GM18870 (cell line): ENCODE data around the gene CLMN.
A peak's percentile ranks its signal among the peaks of the same experiment; 100 is the strongest.

Experiments used
- ATAC-seq: cut with Tn5 transposase; IDR thresholded peaks from one replicate; pipeline ENCODE4 v1.9.1; 2021; ENCODE audit warnings: moderate library complexity; ENCODE audit not compliant: unreplicated experiment

Gene CLMN

DNA sequence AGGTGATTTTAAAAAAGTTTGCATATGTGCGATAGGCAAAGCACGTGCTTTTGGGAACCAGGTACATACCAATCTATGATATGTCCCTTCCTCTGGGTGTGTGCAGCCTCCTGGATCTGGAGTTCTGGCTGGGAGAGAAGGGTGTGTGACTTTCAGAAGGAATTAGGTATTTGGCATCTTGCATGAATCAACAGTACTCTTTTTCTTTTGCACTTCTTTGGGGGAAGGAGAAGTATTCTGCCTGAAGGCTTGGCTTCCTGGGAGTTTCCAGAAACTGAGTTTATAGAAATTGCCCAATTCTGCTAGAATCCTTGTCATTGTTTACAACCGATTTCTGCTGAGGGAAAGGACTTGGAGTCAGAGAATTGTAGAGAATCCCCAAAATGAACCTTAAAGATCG, 2.9 kb upstream of the CLMN start:
- ATAC-seq: no peak

DNA sequence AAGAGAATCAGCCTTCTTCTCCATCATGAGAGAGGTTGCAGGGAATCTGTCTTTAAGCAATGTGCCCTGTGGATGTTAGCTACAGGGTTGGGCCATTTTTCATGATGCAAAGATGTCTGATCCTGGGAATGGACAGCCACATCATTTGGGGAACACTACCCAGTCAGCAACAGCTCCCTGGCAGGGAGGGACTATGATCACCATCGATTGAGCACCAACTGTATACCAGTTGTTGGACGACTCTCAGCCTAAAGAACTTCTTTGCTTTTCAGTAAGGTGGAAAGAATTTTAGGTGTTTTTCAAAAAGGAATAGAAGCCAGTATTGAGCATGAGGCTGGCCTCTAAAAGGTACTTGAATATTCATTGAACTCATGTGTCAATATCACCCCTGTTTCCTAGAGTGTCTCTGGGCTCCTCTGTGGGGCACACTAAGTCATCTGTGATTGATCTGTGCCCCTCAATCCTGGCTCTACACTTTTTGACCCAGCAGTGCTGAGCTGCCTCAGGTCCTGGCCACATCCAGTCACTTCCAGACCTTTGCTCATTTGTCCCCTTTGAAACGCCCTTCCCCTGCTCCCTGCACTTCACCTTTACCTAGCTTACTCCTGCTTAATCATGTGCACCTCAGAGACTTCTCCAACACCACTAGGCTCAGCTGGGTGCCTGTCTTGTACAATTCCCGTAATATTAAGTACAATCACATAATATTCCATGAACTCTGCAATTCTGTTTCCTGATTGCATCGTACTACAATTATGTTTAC, 2.2 kb upstream of the CLMN start:
- ATAC-seq: no peak

DNA sequence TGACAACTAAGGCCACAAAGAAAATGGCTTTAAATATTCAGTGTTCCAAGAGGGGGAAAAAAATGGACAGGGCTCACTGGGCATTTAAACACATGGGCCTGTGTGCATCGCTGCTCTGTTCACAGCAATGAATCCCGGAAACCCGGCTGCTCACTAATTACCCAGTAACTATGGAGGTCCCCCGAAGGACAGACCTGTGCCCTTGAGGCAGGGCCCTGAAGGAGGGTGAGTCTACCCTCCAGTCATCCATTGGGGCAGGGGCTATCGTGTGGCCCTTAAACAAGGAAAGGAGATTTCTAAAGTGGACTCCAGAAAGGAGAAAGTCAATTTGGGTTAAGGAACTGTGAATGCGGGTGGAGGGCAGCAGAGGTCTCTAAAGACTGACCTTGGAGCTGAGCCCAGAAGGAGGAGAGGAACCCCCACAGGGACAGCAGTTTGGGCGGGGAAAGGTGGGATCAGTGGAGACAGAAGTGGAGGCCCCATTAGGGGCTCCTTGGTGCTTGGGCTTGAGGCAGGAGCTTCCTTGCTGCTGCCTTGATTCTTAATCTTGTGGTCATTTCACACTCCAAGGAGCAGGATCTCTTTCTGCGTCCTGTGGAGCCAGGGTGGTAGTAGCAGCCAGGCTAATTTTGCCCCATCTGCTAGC, 1.4 kb upstream of the CLMN start:
- ATAC-seq: no peak

DNA sequence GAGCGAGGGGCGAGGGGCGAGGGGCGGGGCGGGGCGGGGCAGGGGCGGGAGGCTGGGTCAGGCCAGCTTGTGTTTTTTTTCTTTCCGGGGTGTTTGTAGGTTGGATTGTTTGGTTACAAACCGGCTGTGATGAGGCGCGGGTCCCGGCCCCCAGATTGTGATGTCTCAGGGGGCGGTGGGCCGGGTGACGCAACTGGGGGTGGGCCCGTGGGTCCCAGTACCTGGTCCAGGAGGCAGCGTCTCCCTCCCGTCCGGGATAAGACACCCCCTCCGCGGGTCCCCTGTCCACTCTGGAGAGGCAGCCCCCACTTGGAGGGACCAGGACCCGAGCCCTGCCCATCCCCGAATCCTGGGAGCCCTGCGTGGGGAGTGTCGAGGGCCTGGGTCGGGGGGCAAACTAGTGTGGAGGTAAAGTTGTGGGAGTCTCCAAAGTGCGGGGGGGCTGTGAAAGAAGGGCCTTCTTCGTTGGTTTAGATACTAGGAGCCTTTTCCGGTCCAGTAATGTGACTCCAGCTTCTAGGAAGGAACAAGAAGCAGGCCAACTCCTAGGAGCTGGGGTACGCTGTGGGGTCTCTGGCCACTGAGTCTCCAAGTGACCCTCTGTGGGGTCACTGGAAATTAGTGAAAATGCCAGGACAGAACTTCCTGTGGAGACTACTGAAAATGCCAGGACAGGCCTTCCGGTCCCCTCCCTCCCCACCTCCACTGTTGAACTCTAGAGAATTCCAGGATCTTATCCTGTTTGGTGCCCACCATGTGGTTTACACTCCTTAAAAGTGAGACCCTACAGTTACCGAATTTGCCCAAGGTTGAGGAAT, 579 bp upstream of the CLMN start:
- no peak for ATAC-seq

DNA sequence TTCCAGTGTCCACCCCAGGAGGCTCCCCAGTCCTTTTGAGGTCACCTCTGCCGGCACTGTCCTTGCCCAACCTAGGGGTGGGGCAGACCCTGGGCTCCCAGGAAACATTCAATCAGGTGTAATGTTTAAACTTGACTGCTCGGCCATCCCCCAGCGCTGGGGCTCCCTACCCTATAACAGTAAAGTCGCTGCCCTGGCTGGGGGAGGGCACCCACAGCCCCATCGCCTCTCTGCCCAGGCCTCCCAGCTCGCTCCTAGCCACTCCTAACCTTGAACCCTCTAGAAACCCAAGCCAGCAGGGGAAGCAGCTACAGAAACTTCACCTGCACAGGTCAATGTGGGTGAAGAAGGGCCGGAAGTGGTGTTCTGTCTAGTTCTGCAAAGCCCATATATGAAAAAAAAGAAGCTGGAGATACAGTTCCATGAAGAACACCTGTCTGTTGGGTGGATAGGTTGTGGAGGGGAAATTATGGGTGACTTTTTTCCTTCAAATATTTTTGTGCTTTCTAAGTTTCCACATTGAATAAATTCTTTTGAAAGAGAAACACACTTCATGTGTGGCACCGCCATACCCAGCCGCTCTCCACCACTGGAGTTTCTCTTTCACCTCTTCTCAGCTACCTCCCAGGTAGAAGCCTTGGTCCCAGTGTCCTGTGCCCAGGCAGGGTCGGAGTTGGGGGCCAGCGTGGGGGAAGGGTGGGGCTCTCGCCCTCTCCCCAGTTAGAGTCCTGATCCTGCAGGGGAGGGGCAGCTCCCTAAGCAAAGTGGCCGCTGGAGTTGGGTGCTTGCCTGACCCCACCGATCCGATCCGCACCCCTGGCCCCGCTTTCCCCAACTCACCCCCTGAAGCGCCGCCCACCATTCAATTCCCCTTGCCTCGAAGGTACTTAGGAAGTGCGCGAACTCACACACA, 1.1 kb downstream of the CLMN start:
- ATAC-seq: no peak

DNA sequence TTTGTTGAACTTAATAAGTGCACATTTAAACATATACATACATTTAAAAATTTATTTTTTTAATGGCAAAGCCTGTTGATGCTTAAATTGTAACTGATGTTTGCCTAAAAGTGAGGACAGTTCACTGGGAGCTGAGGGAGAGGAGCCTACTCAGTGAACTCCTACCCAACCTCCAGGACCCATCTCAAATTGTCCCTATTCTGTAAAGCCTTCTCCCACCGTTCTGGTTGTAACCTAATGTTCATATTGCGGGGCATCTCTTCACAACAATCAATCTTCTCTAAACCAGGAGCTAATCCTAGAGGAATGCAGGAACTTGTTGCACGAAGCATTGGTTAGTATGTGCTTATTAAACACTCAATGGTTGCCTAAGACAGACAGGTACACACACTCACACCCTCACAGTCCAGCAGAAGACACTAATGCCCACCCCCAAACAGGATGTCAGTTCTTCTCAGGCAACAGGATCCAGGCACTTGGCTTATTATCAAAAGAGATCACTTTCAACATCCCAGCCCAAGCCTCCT, 1.8 kb downstream of the CLMN start:
- no peak for ATAC-seq

DNA sequence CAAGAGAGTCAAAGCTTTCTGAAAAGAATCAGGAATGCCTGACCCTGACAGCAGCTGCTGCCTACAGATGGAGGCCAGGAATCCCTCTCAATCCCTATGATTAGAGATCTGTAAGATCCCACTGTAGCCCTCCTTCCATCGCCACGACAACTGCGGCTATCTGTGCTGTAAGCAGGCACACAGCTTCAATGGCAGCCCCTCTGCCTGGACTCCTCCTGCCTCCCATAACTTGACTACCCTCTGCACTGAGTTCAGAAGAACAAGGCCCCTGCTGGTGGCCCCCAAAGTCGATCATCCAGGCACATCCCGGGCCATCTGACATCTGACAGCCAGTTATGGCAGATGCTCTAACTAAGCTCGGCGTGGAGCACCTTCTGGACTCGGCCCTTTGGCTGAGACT, 2.9 kb downstream of the CLMN start:
- no peak for ATAC-seq

DNA sequence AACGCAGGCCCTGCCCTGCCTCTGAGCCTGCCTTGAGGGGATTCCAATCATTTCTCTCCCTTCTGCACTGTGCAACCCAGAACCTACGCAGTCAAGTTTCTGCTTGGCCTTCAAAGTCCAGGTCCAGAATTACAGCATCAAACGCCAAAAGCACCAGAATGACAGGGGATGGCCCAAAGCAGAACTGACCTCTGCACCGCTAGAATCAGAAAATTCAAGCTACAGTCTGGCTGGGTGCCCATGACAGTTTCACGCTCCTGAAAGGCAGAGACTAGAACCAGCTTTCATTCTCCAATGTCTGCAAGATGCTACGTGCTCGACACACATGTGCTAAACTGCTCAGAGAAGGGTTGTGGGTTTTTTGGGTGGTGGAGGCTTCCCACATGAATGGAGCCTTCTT, 4.1 kb downstream of the CLMN start:
- no peak for ATAC-seq

DNA sequence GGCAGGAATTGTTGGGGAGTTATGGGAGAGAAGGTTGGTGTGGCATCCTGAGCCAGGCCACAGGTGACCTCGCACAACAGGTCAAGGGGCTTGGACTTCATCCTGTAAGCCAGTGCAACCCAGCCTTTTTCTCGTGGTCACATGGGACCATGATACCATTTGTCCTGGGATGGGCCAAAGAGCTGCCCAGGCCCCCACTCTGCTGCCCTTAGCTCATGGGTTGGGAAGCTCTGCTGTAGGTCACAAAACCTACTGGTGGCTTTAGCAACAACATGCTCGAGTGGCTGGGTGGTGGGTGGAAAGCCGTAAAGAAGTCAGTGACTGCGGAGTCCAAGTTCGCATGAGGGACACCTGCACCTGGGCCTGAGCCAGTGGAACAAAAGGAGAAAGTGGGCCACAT, 4.6 kb downstream of the CLMN start:
- no peak for ATAC-seq

DNA sequence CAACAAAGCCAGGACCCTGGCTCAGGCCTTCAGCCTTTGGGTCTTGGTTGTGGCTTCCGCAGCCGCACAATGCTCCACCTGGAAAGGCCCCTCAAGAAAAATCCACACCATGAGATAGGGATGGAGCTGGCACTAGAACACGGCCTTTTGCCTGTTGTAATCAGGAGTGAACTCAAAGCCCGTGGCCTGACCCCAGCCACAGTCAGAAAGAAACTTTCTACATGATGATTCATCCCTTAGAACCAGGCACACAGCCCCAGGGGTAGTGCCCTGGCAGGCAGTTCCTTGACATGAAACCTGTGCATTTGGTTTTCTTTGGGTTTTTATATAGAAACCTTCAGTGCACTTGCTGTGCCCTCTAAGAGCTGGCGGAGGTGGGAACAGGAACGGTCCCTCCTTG, 5.1 kb downstream of the CLMN start:
- peak; percentile 88 for ATAC-seq

DNA sequence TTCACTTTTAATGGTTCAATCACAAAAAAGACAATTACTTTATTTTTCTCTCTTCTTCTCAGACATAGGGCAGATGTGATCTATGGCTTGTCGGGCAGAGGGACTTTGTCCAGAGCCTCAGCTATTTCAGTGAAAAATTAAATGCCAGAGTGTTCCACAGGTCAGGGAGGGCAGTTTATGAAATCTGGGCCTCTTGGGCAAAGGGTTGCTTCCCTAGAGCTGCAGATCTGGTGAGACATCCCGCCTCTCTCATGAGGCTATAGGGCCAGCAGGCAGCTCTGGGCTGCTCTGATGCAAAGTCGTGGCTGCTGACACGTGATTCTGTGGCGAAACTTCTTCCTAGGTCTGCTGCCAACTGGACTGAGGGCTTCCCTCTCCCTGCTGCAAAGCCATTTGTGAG, 6.0 kb downstream of the CLMN start:
- no peak for ATAC-seq

DNA sequence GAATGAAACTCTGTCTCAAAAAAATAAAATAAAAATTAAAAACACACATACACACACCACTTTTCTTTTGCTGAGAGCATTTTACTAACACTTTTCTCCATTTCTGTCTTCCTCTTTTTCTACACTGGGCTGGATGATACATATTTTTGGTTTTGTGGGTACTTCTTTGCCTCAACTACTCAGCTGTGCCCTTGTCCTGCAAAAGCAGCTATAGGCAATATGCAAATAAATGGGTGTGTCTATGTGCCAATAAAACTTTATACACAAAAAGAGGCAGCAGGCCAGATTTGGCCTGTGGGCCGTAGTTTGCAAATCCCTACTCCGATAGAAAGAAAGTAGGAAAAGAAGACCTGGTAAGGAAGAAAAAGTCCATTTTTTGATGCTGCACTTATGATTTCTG, 6.5 kb downstream of the CLMN start:
- ATAC-seq: no peak

DNA sequence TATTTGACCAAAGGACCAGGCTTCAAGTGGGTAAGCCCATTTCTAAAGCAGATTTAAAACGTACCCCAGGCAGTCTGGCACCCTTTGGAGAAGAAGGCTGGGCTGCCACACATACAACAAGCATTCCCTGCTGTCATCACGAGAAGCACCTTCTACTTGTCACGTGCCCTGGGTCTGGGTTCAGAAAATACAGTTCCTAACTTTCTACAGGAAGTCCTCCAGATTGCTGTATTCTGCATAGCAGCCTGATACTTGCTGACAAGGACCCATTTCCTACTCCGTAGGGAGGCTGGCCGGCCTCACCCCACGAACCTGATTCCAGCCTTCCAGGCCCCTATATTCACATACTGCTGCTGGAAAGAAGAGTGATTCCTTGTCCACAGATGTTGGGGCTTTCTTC, 7.4 kb downstream of the CLMN start:
- no peak for ATAC-seq

DNA sequence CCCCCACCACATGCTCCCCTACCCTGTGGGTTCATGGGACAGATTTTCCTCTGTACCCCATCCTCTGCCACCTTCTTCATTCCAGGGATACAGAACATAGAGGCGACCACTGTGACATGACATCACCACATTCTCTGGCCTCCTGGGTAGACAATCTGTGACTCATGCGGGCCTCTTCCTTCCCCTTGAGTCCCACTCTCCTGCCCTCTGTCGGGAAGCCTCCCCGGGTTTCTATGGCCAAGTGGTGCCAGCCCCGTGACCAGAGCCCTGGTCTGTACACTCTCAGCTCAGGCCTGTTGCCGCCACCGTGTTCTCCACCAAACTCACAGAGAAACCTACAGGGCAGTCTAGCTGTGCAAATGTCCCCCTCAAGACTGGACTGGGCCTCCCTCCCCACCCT, 8.0 kb downstream of the CLMN start:
- ATAC-seq: no peak

DNA sequence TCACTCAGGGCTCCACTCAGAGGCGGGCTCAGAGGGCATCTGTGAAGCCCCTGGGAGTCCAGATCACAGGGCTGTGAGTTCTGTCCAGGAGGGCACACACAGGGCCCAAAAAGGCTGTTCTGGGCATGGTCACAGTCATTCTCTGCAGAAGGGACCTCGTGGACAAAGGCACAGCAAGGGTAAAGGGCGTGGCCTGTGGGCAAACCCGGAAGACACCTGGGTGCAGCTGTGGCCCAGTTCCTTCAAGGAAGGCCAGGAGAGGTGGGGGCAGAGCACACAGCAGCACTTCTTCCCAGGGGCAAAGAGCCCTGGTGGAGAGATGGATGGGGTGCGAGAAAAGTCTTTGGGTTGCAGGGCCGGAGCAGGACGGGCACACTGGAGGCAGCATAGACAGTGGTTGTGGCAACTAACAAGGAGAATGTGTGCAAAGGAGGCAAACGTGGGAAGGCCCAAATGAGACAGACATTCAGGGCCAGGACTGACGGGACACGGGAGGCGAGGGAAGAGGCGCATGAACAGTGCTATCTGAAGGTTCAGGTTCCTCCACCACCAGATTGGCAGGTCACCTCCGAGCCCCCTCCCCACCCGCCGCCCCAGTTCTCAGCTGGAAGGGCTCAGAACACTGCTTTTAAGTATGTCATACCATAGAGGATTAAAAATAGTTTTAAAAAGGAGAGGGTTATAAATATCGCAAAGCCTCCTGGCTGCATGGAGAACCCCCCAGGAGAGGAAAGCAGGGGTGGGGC, 8.9 kb downstream of the CLMN start:
- no peak for ATAC-seq

DNA sequence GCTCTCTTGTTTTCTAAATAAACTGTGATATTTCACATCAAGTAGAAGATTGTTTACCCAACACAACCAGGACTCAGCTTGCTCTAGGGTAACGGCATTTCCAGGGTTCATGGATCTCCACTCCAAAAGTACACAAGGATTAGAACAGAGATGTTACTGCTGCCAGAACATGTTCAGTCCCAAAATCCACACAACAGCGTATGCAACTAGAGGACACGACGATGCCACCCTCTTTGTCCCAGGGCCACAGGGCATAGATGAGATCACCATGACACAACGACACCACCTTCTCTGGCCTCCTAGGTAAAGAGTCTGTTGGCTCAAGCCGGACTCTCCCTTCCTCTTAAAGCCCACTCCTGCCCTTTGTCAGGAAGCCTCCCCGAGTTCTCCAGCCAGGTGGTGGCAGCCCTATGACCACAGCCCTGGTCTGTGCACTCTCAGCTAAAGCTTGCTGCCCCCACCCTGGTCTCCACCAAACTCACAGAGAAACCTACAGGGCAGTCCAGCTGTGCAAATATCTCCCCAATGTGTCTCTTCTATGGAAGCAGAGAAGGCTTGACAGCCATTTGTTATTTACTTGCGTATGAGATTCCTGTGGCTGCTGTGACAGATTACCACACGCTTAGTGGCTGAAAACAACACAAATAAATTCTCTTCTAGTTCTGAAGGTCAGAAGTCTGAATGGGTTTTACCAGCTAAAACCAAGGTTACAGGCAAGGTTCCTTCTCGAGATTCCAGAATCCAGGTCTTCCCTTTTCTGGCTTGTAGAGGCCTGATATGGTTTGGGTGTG, 10.3 kb downstream of the CLMN start:
- ATAC-seq: no peak

DNA sequence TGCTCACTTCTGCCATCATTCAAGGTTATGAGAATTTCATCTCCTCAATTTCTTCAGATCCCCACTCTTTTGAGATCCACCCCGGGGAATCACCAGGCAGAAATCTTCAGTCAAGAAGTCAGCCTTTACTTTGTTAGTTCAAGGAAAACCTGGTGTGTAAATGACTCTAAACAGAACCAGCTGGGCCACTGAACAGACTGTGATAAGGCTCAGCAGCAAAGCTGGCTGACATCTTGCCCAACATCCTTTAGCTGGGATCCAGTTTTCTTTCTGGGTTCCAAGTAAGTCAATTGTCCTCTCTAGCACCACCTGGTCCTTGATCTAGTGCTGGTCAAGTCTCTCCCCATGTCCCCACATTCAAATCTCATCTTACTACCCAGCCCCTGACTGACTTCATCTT, 11.6 kb downstream of the CLMN start:
- ATAC-seq: no peak

DNA sequence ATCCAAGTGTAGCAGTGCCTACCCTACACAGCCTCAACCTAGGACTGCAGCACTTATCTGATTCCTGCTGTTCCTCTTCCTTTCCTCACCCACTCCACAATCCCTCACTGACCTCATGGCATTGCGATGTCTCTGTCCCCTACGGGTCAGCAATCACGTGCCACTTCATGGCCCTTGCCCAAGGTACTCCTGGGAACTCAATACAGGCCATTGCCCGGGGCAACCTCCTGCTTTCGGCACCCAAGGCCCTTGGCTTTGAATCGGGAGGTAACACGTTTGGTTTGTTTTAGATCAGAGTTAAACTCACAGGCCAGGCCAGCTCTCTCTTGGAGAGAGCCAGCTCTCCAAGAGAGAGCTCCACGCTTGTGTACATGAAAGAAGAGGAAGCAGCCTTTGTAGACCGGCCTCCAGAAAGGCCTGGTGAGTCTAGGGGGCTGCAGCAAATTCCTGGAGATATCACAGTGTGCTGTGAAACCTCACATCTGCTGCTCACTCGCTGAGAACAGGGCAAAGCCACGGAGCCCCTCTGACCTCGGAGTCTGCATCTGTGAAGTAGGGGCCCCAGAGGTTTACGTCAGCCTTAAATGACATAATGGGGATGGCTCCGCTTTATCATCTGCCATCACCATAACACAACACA, 12.2 kb downstream of the CLMN start:
- no peak for ATAC-seq

DNA sequence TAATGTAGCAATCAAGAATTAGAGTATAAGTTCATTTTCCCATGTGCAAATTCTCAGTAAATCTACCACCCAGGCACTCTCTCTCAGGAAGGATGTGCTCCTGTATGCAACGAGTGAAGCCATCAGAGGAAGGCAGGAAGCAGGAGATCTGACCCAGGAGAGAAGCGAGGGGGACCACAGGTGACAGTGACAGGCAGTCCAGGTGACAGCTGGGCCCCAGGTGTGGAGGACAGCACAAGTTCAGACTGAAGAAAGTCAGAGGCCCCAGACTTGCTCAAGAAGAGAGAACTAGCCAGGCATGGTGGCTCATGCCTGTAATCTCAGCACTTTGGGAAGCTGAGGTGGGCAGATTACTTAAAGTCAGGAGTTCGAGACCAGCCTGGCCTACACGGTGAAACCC, 13.8 kb downstream of the CLMN start:
- no peak for ATAC-seq
